ENCODE data around the gene ACBD6.

ACBD6 gene

DNA sequence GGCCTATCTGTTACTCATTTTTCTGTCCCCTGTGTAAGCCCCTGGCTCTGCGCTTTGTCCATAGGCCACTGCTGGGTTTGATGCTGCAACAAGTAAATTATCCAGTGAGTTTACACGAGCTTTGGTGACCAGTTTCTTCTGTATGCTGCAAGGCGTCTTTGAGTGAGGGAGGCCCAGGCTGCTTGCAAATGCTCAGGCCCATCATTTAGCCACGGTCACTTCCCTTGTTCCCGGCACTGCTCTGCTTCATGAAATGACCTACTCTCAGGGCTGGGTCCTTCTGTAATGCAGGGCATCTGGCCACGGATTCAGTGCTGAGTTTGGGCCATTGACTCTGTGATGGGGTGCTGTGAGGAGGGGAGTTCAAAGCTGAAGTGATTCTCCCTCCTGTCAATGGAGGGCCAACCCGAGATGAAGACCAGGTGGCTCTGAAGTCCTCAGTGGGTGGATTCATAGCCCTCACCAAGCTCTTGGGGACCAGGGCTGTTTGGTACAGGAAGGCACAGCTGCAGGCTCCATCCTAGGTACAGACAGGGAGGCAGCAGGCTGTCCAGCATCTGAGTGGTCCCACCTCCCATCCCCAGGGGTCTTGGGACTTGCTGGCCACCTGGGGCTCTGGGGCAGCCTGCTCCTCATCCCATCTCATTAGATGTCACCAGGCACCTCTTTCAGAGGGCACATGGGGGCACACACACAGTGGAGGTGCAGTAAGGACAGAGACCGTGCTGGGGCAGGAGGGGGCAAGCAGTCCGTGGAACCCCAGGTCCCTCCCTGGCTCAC is 250.7 kb downstream of the ACBD6 start:
- no peak for DNase-seq

DNA sequence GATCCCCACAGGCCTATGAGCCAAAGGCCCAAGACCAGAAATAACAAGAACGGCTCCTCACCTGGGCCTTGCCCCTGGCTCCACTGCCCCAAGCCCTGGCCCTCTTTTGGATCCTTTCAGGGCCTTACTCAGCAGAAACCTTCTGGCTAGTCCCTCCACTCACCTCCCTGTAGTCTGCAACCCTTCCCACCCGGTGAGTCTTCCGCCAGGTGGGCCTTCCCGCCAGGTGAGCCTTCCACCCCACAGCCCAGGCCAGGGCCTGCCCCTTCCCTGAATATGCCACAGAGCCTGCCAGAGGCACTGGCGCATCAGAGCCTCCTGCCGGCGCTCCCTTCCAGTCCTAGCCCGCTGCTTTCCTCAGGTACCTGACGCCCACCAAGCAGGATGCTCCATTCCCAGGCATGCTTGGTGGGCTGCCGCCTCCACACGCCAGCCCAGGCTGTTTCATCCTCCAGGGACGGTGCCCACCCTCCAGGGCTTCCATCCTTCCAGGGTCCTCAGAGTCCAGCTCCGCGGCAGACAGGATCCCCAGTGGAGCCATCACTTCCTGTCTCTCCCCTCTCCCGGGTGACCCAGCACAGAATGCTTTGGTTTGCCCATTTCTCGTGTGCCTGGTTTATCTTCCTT is 251.4 kb downstream of the ACBD6 start:
- DNase-seq, result no peak

DNA sequence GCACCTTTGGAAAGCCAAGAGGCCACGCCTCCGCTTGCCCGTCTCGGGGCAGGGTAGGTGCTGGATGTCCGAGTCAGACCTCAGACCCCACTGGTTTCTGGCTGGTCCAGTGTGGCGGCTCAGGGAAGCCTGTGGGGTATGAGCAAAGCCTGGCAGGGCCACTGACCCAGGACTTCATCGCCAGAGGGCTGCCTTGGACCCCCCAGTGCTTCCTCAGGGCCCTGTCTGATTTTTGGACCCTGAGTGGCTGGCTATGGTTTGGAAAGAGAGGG is 251.9 kb downstream of the ACBD6 start:
- no peak for DNase-seq

DNA sequence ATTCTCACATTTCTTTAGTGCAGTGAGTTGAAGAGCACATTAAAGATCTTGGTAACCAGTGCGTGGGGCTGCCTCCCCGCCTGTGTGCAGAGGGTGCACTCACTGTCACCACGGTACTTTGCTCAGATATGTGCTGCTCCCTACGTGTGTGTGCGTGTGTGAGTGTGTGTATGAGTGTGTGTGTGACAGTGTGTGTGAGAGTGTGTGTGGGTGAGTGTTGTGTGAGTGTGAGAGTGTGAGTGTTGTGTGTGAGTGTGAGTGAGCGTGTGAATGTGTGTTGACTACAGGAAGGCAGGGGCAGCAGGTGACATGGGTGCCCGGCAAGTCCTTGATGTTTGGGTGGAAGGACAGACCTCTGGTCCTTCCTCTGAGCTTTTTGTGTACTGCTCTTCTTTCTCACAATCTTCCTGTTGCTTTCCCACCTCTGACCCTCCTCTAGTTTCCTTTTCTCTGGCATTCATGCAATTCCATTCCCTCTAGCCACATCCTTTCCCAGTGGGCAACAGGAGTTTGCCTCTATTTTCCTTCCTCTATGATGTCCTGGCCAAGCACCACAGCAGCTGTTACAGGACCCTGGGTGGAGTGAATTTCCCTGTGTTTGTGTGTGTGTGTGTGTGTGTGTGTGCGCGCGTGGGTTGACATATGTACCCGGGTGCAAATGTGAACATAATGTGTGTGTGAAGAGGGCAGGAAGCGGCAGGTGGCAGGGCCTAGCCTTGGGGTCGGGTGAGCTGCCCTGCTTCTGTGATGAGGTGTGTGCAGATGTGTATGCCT is 252.5 kb downstream of the ACBD6 start:
- DNase-seq, result no peak

DNA sequence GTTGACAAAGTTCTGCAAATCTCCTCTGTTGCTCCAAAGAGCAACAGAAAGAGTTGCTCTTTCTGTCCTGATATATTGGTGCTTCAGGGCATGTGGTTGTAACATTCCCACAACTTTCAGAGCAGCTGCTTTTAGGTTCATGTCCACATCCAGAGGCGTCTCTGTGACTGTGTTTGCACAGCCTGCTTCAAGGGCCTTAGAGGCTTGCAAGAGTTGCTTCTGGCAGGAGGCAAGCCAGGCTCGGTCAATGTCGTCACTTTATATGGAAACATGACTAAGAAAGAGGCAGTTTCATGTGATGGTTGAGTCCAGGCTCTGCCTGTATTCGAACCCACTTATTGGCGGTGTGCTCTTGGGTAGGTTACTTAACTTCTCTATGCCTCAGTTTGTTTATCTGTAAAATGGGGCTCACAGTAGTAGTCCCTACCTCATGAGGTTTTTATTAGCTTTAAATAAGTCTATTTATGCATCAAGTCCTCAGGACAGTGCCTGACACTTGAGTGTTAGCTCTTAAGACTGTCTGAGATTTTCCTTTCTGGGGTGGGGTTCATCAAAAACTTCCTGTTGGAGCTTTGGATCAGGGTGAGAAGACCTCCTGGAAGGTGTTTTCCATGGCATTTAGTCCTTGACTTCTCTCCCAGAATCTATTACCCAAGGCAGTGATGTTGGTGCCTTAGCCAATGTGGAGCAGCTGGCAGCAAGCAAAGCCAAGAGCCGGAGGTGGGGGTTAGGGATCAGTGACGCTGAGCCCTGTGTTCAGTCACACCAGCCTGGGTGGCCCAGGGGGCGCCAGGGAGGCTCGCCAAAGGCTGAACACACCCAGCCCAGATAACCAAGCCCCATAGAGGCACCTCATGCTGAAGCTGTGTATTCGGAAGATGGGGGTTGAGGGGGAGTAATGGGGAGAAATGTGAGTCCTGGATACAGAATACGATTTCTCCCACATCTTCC is 253.4 kb downstream of the ACBD6 start:
- no peak for DNase-seq

DNA sequence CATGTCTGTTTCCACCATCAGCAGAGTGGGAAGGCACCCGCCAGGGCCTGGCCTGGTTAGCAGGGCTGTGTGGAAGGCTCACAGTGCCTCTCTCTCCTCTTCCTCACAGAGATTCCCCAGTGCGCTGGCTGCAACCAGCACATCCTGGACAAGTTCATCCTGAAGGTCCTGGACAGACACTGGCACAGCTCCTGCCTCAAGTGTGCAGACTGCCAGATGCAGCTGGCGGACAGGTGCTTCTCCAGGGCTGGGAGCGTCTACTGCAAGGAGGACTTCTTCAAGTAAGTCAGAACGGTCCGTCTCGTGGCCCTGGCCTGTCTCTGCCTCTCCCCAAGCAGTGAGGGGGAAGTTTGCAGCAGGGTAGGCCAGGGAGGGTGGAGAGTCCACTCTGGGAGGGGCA is 254.2 kb downstream of the ACBD6 start:
- DNase-seq, result no peak

DNA sequence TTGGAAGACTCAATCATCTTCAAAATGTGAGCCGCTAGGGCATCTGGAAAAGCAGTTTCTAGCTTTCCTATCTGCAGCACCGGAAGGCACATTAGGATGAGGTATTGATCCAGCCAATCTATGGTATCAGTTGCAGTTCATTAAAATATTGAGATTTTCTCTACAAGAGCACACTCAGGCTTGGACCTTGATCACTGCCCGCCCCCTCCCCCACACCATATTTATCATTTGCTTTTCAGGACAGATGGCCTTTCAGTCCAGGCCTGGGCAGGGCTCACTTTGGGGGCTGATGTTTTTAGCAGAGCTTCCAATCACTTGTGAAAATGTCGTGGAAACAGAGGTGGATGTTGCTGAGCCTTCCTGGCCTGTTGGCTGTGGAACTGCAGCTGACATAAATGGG is 254.8 kb downstream of the ACBD6 start:
- DNase-seq, result no peak

DNA sequence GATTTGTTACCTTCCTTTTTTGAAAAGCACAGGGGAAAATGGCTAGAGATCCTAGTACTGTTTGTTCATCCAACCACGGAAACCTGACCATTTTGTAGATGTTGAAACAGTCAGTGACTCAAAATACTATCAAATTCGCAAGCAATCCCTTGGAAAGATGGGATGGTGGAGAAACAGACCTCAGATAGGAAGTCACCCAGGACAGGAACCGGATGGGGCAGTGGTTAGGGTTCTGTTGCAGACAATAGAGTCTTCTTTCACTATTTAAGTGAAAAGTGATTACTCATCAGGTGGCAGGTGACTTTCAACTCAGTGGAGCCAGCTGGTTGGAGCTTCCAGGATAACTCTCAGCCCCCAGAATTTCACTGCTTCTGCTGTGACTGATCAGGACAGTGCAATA is 255.3 kb downstream of the ACBD6 start:
- DNase-seq, result no peak

DNA sequence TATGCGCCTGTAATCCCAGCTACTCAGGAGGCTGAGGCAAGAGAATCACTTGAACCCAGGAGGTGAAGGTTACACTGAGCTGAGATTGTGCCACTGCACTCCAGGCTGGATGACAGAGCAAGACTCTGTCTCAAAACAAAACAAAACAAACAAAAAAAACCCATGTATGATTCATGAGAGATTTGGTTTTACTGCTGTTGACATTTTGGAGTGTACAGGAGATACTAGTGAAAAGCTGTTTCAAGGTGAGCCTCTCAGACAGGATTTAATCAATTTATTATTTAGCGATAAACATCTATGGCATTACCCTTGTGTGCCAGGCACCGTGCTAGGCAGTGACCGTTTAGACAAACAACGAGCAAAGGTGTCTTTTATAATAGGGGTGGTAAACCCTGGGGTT is 255.8 kb downstream of the ACBD6 start:
- DNase-seq, result no peak

DNA sequence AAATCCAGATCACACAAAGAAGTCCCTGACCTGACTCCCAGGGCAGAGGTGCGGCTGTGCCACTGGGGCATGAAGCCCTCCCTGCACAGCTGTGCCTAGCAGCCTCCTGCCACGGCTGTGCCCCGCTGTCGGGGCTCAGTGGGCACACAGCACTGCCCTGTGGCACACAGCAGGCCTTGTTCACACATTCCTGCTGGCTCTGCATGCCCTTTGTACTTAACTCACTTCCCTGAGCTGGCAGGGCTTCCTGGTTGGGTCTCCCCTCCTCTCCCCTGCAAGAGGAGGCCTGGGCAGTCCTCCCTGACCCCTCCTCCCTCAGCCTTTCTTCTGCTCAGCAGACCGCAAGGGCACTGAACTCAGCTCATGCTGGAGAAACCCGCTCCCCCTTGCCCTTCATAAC is 257.5 kb downstream of the ACBD6 start:
- no peak for DNase-seq

DNA sequence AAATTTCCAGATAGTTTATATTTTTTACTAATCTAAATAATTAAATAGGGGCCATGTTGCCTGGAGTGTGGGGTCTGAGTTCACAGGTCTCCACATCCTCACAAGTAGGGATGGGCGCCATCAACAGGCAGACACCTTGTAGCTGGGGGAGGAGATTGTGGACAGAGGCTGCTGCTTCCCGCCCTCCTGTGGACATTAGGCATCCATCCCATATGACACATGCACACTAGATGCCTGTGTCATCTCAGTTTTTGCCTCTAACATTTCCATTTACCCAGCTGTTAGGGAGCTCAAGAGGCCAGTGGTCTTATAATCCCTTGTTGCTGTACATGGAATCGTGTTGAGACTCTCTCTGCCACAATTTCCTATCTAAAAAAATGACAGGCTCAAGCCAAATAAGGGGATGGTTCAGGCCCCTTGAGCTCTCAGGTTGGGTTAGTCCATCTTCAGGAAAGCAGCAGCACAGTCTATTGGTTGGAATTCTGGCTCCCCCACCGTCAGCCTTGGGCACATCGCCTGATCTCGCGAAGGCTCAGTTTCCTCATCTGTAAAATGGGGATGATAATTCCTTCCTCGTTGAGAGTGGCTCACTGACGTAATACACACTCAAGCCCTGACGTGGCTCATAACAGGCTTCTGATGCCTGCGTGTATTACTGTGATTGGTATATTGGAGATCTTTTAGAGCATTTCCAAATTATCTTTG is 258.7 kb downstream of the ACBD6 start:
- no peak for DNase-seq

DNA sequence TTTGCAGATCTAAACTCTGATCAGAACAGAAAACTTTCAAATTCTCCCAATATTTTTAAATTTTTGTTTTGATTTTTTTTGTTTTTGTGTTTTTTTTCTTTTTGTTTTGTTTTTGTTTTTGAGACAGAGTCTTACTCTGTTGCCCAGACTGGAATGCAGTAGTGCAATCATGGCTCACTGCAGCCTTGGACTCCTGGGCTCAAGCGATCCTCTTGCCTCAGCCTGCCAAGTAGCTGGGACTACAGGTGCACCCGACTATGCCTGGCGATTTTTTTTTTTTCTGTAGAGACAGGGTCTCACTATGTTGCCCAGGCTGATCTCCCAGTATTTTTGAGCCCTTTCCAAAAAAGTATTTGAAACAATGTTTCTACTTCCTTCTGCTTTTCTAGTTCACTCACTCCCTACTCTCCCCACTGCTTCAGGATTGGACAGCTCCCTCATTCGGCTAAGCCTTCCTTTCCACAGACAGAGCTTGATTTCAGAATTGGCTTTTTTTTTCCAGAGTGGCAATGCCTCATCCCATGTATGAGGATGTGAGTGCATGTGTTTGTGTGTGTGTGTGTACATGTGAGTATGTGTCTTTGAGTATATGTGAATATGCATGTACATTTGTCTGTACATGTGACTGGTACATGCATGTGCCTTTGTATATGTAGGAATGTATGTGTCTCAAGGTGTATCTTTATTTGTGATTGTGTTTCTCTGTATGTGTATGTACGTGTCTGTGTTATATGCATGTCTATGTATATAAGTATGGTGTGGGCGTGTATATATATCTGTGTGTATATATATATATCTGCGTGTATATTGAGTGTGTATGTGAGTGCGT is 260.4 kb downstream of the ACBD6 start:
- DNase-seq, result no peak

DNA sequence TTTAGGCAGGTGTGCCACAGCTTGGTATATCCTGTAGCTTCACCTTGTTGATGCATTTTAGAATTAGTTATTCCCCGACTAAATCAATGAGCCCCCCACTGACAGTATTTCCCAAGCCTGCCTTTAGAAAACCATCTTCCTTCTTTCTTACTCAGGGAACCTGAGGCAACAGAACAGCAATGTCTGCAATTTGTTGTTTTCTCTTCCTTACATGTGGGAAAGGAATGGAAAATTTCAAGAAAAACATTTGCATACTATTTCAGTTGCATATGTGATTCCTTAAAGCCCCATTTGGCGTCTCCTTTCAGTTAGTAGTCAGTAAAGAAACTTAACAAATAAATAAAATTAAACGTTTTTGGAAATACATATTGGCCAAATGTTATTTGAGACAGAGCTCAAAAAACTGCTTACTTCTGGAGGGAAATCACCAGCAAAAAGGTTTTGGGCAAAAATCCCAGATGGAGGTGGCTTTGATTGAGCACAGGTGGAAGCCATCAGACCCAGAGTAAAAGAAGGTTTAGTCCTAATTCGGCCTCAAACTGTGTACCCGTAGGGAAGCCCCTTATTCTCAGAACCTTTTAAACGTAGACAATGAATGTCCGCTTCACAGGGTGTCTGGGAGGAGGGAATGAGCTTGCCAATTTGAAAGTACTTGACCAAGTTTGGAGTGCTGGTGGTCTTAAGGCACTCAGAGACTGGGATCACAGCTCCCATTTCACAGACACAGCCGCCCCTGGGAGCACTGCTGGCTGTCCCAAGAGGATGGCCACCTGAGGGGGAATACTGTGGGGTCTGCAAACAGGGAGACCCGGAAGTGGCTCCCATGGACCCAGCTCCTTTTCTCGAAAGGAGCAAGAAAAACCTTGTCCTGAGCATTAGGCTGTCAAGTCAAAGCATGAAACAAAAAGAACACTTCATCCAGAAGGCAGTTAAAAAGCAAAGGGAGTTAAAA is 263.0 kb downstream of the ACBD6 start:
- no peak for DNase-seq

DNA sequence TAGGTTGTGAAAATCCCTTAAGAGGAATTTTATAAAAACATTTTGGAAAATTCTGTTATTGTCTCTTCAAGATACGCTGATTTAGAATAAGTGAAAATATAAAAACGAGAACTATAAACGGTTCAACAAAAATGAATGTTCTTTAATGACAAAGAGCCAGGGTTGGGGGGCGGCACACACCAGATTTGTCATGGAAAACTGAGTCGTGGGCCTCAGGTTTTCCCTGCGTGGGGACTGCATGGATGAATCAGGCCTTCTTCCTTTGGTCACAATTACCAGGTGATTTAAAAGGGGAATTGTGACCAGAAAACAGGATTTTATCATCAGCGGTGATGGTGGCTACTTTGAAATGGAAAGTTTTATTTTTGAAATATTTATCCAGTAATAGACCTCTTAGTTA is 263.7 kb downstream of the ACBD6 start:
- DNase-seq, result no peak
